Measurements from ENCODE around the gene ATXN7L1. TPM values are rescaled to one million over a fixed set of nuclear protein-coding genes. Genes with fewer than 3 reads are reported as not detected.

ATXN7L1 gene
- total and polyA plus RNA-seq, 2 donors (not counting 1 experiment from before 2014, with no cell fraction given): 7.1 to 40.6 TPM

- H2AFZ ChIP-seq (ENCODE audit: insufficient read depth, low read depth, low read length, poor library complexity, severe bottlenecking): no peak overlapping the region
- no peaks in the 10 kb centered on the region for H3K79me2 ChIP-seq (ENCODE audit: control insufficient read depth, insufficient read depth, low read length)
- Mint-ChIP-seq H3K9me3 (ENCODE audit: insufficient read depth) (no peaks in the 10 kb centered on the region), H3K4me1 (no peaks in the 10 kb centered on the region), H3K27me3 (peaks cover under 1% of the 10 kb centered on the region), H3K27ac (no peak overlapping the region), H3K4me3 (no peak overlapping the region)
- no peaks in the 10 kb centered on the region for H3K27me3 ChIP-seq (replicated peaks in 1 of 4; ENCODE audit: control extremely low read depth in 1 of 4, control insufficient read depth in 3 of 4, insufficient read depth in 4 of 4, low read length in 3 of 4)
- H3K4me3 ChIP-seq (ENCODE audit: control extremely low read depth in 1 of 5, extremely low read depth in 1 of 5, insufficient read depth in 1 of 5, low read depth in 2 of 5, low read length in 4 of 5): no peak overlapping the region
- no peak overlapping the region for H3K9ac ChIP-seq (ENCODE audit: low read length)
- no peak overlapping the region for H3K27ac ChIP-seq (ENCODE audit: low read length in 2 of 2)
- no peak for TF ChIP-seq CTCF (IDR thresholded peaks at IDR 0.05)
- no peak for TF ChIP-seq EZH2 (IDR thresholded peaks at IDR 0.05; ENCODE audit: borderline replicate concordance, insufficient read depth, low read depth, low read length, poor library complexity, severe bottlenecking)
- no peak for ATAC-seq (ENCODE audit: low read depth)
- no peak overlapping the region for H3K4me2 ChIP-seq (replicated peaks; ENCODE audit: low read depth, low read length, poor library complexity, severe bottlenecking)
- 96% methylated on average over 3 of the region's 5 CpGs for WGBS (ENCODE audit: insufficient coverage)
- peaks cover 0 to 10% (median 0%) of the 10 kb centered on the region in 3 donors for H3K9me3 ChIP-seq (ENCODE audit: control extremely low read depth in 1 of 3, control insufficient read depth in 2 of 3, insufficient read depth in 1 of 3, low read length in 2 of 3)
- H3K4me1 ChIP-seq (ENCODE audit: control insufficient read depth in 2 of 2, insufficient read depth in 2 of 2, low read length in 2 of 2): no peaks in the 10 kb centered on the region
- DNase-seq: no peak
- no peaks in the 10 kb centered on the region for H4K20me1 ChIP-seq (ENCODE audit: control insufficient read depth, insufficient read depth, low read length, poor library complexity, severe bottlenecking)
- ChIA-PET CTCF (no interaction called here), POLR2A (no interaction called here)
- no peaks in the 10 kb centered on the region for H3K36me3 ChIP-seq (replicated peaks in 1 of 2; ENCODE audit: control extremely low read depth in 1 of 2, control insufficient read depth in 1 of 2, extremely low read depth in 1 of 2, insufficient read depth in 2 of 2, low read length in 1 of 2)
- intact Hi-C loops (cut with micrococcal nuclease): no loop called here
Measured at GRCh38 chr7:105910172-105910571, 33.8 kb upstream of the ATXN7L1 start.

GRCh38 chr7:105909742-105910141 is 33.3 kb upstream of the ATXN7L1 start:
- no peaks in the 10 kb centered on the region for H3K4me1 Mint-ChIP-seq
- no peak for DNase-seq
- H3K27me3 Mint-ChIP-seq: peaks cover 4% of the 10 kb centered on the region
- Histone ChIP-seq H3K27ac (ENCODE audit: low read length in 2 of 2) (no peak overlapping the region), H3K36me3 (replicated peaks in 1 of 2; ENCODE audit: control extremely low read depth in 1 of 2, control insufficient read depth in 1 of 2, extremely low read depth in 1 of 2, insufficient read depth in 2 of 2, low read length in 1 of 2) (no peaks in the 10 kb centered on the region), H3K4me1 (ENCODE audit: control insufficient read depth in 2 of 2, insufficient read depth in 2 of 2, low read length in 2 of 2) (no peaks in the 10 kb centered on the region), H3K4me3 (ENCODE audit: control extremely low read depth in 1 of 5, extremely low read depth in 1 of 5, insufficient read depth in 1 of 5, low read depth in 2 of 5, low read length in 4 of 5) (no peak overlapping the region), H3K27me3 (replicated peaks in 1 of 4; ENCODE audit: control extremely low read depth in 1 of 4, control insufficient read depth in 3 of 4, insufficient read depth in 4 of 4, low read length in 3 of 4) (no peaks in the 10 kb centered on the region), H3K9ac (ENCODE audit: low read length) (no peak overlapping the region), H2AFZ (ENCODE audit: insufficient read depth, low read depth, low read length, poor library complexity, severe bottlenecking) (no peak overlapping the region), H4K20me1 (ENCODE audit: control insufficient read depth, insufficient read depth, low read length, poor library complexity, severe bottlenecking) (no peaks in the 10 kb centered on the region), H3K9me3 (ENCODE audit: control extremely low read depth in 1 of 3, control insufficient read depth in 2 of 3, insufficient read depth in 1 of 3, low read length in 2 of 3) (peaks cover 0 to 10% (median 0%) of the 10 kb centered on the region in 3 donors), H3K4me2 (replicated peaks; ENCODE audit: low read depth, low read length, poor library complexity, severe bottlenecking) (no peak overlapping the region), H3K79me2 (ENCODE audit: control insufficient read depth, insufficient read depth, low read length) (no peaks in the 10 kb centered on the region)
- no peak for ATAC-seq (ENCODE audit: low read depth)
- WGBS (ENCODE audit: insufficient coverage): 95% methylated on average over 5 of the region's 7 CpGs
- CTCF ChIA-PET: no interaction called here
- no peak overlapping the region for H3K4me3 Mint-ChIP-seq
- no peaks in the 10 kb centered on the region for H3K9me3 Mint-ChIP-seq (ENCODE audit: insufficient read depth)
- POLR2A ChIA-PET: no interaction called here
- TF ChIP-seq EZH2 (IDR thresholded peaks at IDR 0.05; ENCODE audit: borderline replicate concordance, insufficient read depth, low read depth, low read length, poor library complexity, severe bottlenecking): no peak
- no peak for TF ChIP-seq CTCF (IDR thresholded peaks at IDR 0.05)
- H3K27ac Mint-ChIP-seq: no peak overlapping the region
- intact Hi-C loops (cut with micrococcal nuclease): no loop called here
